Measurements from ENCODE around the gene CALR3. TPM values are rescaled to one million over a fixed set of nuclear protein-coding genes. Genes with fewer than 3 reads are reported as not detected.
A peak's percentile ranks its signal among the peaks of the same experiment; 100 is the strongest.
"Not testable (repeated sequence)": the region's sequence is repeated elsewhere in the genome, so short reads cannot be mapped to it uniquely, and the experiment has no call there.

CALR3 gene, protein sequence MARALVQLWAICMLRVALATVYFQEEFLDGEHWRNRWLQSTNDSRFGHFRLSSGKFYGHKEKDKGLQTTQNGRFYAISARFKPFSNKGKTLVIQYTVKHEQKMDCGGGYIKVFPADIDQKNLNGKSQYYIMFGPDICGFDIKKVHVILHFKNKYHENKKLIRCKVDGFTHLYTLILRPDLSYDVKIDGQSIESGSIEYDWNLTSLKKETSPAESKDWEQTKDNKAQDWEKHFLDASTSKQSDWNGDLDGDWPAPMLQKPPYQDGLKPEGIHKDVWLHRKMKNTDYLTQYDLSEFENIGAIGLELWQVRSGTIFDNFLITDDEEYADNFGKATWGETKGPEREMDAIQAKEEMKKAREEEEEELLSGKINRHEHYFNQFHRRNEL
- total RNA-seq = not detected

DNA sequence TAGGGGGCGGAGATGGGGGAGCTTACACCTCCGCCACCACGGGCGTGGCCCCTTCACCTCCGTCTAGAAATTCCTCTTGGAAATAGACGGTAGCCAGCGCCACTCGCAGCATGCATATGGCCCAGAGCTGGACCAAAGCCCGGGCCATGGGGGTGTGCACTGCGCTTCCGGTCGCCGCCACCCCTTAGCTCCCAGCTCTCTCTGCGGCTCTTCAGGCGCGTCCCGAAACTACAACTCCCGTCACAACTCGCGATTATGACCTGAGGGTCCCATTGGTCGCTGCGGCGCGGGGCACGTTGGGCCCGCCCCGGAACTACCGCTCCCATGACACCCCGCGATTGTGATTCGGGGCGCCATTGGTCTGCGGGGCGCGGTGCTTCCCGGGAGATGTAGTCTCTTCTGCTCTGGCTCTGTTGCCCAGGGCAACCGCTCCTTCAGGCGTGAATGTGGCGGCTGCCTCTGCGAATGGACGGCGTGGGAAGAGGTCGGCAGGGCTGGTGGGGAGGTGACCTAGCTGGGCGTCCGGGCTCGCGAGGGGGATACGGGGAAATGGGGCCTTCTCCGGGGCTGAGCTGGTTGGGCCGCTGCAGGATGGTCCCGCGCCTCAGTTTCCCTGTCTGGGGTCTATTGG is at the start of gene CALR3, which contains the start of gene C19orf44:
TSS of gene CALR3 (minus strand) at position 186 of the 631 bp plus-strand sequence. CDS start at position 148, 38 bp downstream.
TSS of gene C19orf44 (plus strand) at position 413 of the 631 bp plus-strand sequence. CDS start 4,399 bp downstream, outside the sequence.
- peak within 1 kb of the TSS; percentile 64 for H3K27ac Mint-ChIP-seq

DNA sequence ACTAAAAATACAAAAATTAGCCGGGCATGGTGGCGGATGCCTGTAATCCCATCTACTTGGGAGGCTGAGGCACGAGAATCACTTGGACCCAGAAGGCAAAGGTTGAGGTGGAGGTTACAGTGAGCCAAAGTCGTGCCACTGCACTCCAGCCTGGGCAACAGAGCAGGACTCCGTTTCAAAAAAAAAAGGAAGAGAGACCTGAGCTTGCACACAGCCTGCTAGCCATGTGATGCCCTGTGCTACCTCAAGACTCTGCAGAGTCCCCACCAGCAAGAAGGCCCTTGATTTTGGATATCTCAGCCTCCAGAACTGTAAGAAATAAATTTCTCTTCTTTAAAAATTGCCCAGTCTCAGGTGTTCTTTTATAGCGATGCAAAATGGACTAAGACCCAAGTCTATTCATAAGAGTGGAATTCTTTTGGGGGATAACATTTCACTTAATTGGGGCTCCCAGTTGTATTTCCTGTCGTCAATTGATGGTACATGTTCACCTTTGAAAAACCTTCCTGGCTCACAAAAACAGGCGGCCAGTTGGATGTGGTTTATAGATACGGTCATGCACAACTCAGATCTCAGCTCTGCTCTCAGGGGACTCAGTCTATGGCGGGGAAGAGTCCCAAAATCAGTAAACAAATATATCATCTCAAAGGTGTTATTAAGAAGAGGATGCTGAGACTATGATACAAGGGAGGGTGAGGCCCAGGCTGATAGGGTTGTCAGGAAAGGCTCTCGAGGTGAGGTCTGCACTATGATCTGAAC is 48.7 kb upstream of the CALR3 start:
- Mint-ChIP-seq H3K36me3 (ENCODE audit: low read depth) (peaks cover 21% of the 10 kb centered on the region), H3K27me3 (ENCODE audit: low read depth) (no peaks in the 10 kb centered on the region), H3K4me3 (peak overlapping the region; percentile 42), H3K27ac (peak overlapping the region; percentile 55), H3K9me3 (no peaks in the 10 kb centered on the region), H3K4me1 (ENCODE audit: low read depth) (peaks cover 45% of the 10 kb centered on the region)
- no peak for DNase-seq
- intact Hi-C loops (cut with micrococcal nuclease) = no loop called here
- CTCF ChIA-PET = no interaction called here

More for the DNA sequence above, at the start of gene CALR3, which contains the start of gene C19orf44:
- H3K27me3 Mint-ChIP-seq (ENCODE audit: low read depth) = no peaks in the 10 kb centered on the region
- H3K4me3 Mint-ChIP-seq = peak within 1 kb of the TSS; percentile 95
- intact Hi-C loops (cut with micrococcal nuclease) = loop anchor here (1.0 to 5.0 kb wide), 7 partner anchors 24 to 659 kb away; partner anchors contain the start of genes AP1M1, CHERP, MED26 and RAB8A
- CTCF ChIA-PET = interaction anchor here (1.4 kb wide), 1 partner anchor 19 kb away, joined by 4 read pairs; no protein-coding TSS in a partner anchor
- H3K36me3 Mint-ChIP-seq (ENCODE audit: low read depth) = peaks cover 3% of the 10 kb centered on the region
- peaks cover 15% of the 10 kb centered on the region for H3K4me1 Mint-ChIP-seq (ENCODE audit: low read depth)
- DNase-seq = peak; percentile 98
- no peaks in the 10 kb centered on the region for H3K9me3 Mint-ChIP-seq

DNA sequence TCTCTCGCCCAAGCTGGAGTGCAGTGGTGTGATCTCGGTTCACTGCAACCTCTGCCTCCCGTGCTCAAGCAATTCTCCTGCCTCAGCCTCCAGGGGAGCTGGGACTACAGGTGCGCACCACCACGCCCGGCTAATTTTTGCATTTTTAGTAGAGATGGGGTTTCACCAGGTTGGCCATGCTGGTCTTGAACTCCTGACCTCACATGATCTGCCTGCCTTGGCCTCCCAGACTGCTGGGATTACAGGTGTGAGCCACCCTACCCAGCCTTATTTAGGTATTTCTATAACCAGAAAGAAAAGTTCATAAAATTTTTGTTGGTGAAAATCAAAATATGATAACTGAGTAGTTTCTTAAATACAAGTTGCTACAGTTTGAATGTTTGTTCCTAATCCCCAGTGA is 47.8 kb upstream of the CALR3 start:
- Mint-ChIP-seq H3K4me1 (ENCODE audit: low read depth) (peaks cover 51% of the 10 kb centered on the region), H3K27ac (peak overlapping the region; percentile 92), H3K4me3 (peak overlapping the region; percentile 95), H3K36me3 (ENCODE audit: low read depth) (peaks cover 27% of the 10 kb centered on the region)
- DNase-seq; H3K27me3 Mint-ChIP-seq (ENCODE audit: low read depth); H3K9me3 Mint-ChIP-seq; CTCF ChIA-PET: not testable (repeated sequence)
- intact Hi-C loops (cut with micrococcal nuclease) = loop anchor here (2.0 kb wide), 1 partner anchor 23 kb away; no protein-coding TSS in a partner anchor

DNA sequence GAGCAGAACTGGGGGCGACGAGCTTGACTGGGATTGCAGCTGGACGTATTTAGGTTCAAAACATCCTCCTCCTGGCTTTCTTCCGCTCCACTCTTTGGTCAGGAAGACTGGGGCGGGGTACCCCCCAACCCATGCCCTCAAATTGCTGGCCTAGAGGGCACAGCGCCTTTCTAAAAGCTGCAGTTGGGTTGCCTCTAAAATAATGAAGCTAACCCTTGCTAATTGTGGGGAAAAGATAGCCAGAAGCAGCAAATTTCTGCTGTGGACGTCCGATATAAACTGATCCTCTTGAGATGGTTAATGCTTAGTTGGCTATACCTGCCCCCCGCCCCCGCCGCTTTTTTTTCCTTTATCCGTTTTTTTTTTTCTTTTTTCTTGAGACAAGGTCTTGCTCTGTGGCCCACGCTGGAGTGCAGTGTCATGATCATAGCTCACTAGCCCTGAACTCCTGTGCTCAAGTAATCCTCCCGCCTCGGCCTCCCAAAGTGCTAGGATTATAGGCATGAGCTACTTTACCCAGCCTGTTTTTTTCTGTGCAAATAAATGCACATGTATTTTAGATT is 47.0 kb upstream of the CALR3 start:
- no peak for DNase-seq
- intact Hi-C loops (cut with micrococcal nuclease) = loop anchor here (1.0 to 2.0 kb wide), 7 partner anchors 24 to 766 kb away; partner anchors contain the start of genes C19orf44, CALR3, DDA1 and KLF2
- peaks cover 35% of the 10 kb centered on the region for H3K36me3 Mint-ChIP-seq (ENCODE audit: low read depth)
- peaks cover 57% of the 10 kb centered on the region for H3K4me1 Mint-ChIP-seq (ENCODE audit: low read depth)
- CTCF ChIA-PET = interaction anchor here (0.5 to 0.8 kb wide), 3 partner anchors 69 to 166 kb away, joined by 3 to 7 read pairs (median 5); no protein-coding TSS in a partner anchor
- H3K9me3 Mint-ChIP-seq = no peaks in the 10 kb centered on the region
- no peaks in the 10 kb centered on the region for H3K27me3 Mint-ChIP-seq (ENCODE audit: low read depth)
- peak overlapping the region; percentile 92 for H3K27ac Mint-ChIP-seq
- peak overlapping the region; percentile 95 for H3K4me3 Mint-ChIP-seq

DNA sequence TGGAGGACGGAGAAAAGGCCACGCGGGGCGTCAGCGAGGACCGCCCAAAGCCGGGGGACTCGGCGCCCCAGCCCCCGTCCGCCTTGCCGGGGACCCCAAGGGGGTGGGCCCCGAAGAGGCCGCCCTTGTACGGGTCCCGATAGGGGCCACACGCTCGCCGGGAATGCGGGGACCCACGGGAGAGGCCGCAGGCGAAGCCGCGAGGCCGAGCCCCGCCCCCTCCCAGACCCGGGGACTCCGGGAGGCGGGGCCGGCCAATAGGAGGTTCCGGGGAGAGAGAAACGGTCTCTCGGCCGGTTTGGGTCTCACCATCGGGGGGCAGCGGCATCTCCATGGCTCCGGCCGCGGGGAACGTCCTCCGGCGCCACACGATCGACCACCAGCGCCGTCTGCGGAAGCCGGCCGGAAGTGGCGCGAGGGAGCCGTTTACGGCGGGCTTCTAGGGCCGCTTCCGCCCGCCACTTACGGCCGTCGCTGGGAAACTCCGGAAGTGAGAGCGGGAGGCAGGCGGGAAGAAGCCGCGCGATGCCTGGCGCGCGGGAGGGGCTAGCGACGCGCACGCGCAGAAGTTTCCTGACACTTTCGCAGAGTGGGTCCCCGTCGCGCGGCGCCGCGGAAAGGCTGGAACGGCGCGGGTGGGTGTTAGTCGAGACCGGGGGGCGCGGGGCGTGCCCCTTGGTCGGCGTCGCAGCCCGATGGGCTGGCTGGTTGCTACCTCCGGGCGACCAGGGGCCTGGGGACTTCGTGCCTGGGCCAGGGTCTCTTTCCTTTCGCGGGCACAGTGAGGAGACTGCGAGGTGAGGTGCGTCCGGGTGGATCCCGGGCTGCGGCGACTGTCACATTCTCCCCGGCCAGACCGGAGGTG is 46.3 kb upstream of the CALR3 start, which contains the start of gene CHERP:
TSS of gene CHERP (minus strand) at position 393 of the 865 bp plus-strand sequence. CDS start at position 334, 59 bp downstream.
- peaks cover 40% of the 10 kb centered on the region for H3K36me3 Mint-ChIP-seq (ENCODE audit: low read depth)
- peak within 1 kb of the TSS; percentile 92 for H3K27ac Mint-ChIP-seq
- H3K27me3 Mint-ChIP-seq (ENCODE audit: low read depth) = no peaks in the 10 kb centered on the region
- no peaks in the 10 kb centered on the region for H3K9me3 Mint-ChIP-seq
- H3K4me3 Mint-ChIP-seq = peak within 1 kb of the TSS; percentile 95
- DNase-seq = peak; percentile 94
- CTCF ChIA-PET = no interaction called here
- peaks cover 63% of the 10 kb centered on the region for H3K4me1 Mint-ChIP-seq (ENCODE audit: low read depth)
- intact Hi-C loops (cut with micrococcal nuclease) = loop anchor here (1.0 to 2.0 kb wide), 7 partner anchors 25 to 767 kb away; partner anchors contain the start of genes C19orf44, CALR3, DDA1 and KLF2

DNA sequence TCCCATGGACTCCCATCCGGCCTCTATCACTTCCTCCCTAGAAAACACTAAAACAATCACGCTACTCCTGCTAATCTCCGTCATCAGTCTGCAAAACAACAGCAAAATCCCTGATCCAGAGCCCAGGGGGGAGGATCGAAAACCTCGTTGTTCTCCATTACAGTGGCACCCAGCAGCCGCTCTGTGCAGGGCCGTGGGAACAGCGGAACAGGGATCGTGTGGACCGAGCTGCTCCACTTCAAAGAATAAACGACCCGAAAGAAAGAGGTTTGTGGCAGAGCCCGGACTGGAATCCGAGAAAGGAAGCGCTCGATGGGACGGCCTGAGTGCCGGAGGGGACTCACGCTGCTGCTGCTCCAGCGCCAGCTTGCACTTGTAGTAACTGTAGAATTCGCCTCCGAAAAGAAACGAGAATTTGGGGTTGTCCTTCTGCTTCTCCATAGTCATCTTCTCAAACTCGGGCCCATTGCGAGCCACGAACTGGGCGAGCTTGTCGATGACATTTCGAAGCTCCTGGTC is 45.6 kb upstream of the CALR3 start:
- peak; percentile 38 for DNase-seq
- H3K27ac Mint-ChIP-seq = peak overlapping the region; percentile 78
- CTCF ChIA-PET = interaction anchor here (1.2 kb wide), 1 partner anchor 78 kb away, joined by 3 read pairs; no protein-coding TSS in a partner anchor
- no peaks in the 10 kb centered on the region for H3K9me3 Mint-ChIP-seq
- H3K36me3 Mint-ChIP-seq (ENCODE audit: low read depth) = peaks cover 43% of the 10 kb centered on the region
- no peaks in the 10 kb centered on the region for H3K27me3 Mint-ChIP-seq (ENCODE audit: low read depth)
- H3K4me1 Mint-ChIP-seq (ENCODE audit: low read depth) = peaks cover 60% of the 10 kb centered on the region
- H3K4me3 Mint-ChIP-seq = peak overlapping the region; percentile 95
- intact Hi-C loops (cut with micrococcal nuclease) = loop anchor here (1.0 to 2.0 kb wide), 7 partner anchors 25 to 768 kb away; partner anchors contain the start of genes C19orf44, CALR3, DDA1 and KLF2

DNA sequence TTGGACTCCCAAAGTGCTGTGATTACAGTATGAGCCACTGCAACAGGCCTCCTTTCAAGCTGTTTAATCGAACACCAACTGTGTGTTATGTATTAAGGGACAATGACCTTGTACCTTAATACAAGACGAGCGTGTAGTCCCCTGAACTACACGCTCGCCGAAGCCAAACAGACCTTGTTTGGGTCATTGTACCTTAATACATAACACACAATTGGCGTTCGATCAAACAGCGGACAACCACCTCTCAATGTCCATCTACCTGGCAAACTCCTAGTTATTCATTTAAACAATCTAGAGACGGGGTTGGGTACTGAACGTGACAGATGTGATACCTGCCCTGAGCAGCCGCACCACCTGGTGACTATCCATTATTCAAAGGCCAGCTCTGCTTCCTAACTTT is 45.0 kb upstream of the CALR3 start:
- peak overlapping the region; percentile 78 for H3K27ac Mint-ChIP-seq
- H3K27me3 Mint-ChIP-seq (ENCODE audit: low read depth) = no peaks in the 10 kb centered on the region
- no peak for DNase-seq
- intact Hi-C loops (cut with micrococcal nuclease) = no loop called here
- CTCF ChIA-PET = interaction anchor here (1.2 kb wide), 1 partner anchor 78 kb away, joined by 3 read pairs; no protein-coding TSS in a partner anchor
- H3K4me3 Mint-ChIP-seq = peak overlapping the region; percentile 95
- peaks cover 60% of the 10 kb centered on the region for H3K4me1 Mint-ChIP-seq (ENCODE audit: low read depth)
- no peaks in the 10 kb centered on the region for H3K9me3 Mint-ChIP-seq
- H3K36me3 Mint-ChIP-seq (ENCODE audit: low read depth) = peaks cover 46% of the 10 kb centered on the region

DNA sequence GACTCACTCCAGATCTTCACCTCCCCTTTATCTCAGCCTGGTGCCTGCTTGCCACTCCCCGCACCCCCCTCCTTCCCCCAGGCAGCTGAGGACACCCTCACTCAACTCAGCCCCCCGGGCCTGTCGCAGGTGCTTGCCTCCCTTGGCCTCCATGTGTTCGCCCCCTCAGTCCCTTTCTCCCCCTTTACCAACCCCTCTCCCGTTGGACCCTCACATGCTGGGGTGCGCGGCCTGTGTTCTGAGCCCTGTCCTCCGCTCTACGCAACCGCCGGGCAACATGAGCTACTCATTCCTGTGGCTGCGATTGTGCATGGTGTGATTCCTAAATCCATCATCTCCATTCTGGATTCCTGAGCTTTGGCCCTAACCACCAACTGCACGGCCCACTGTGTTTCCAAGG is 41.1 kb upstream of the CALR3 start:
- no peak for DNase-seq
- Mint-ChIP-seq H3K4me1 (ENCODE audit: low read depth) (peaks cover 40% of the 10 kb centered on the region), H3K4me3 (no peak overlapping the region), H3K27ac (no peak overlapping the region), H3K27me3 (ENCODE audit: low read depth) (no peaks in the 10 kb centered on the region), H3K9me3 (no peaks in the 10 kb centered on the region), H3K36me3 (ENCODE audit: low read depth) (peaks cover 40% of the 10 kb centered on the region)
- intact Hi-C loops (cut with micrococcal nuclease) = no loop called here
- CTCF ChIA-PET = no interaction called here

DNA sequence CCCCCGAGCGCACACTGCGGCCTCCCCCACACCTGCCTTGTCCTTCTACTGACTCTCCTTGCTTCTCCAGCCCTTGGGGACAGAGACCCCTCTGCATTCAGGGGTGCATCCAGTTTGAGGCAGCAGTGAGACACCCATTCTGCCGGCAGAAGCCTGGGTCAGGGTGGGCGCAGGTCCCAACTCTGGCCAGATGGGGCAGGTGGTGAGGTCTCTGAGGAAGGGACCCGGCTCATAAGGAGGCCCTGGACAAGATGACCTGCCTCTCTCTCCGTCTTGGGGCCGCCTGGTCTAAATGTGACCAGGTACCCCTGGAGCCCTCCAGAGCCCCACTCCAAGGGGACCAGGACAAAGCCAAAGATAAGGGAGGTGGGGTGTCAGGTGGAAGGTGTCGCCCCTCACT is 40.2 kb upstream of the CALR3 start:
- no peak for DNase-seq
- intact Hi-C loops (cut with micrococcal nuclease) = no loop called here
- CTCF ChIA-PET = interaction anchor here (1.2 kb wide), 1 partner anchor 91 kb away, joined by 3 read pairs; no protein-coding TSS in a partner anchor
- H3K27ac Mint-ChIP-seq = no peak overlapping the region
- H3K4me1 Mint-ChIP-seq (ENCODE audit: low read depth) = peaks cover 34% of the 10 kb centered on the region
- H3K36me3 Mint-ChIP-seq (ENCODE audit: low read depth) = peaks cover 45% of the 10 kb centered on the region
- H3K9me3 Mint-ChIP-seq = no peaks in the 10 kb centered on the region
- no peak overlapping the region for H3K4me3 Mint-ChIP-seq
- H3K27me3 Mint-ChIP-seq (ENCODE audit: low read depth) = no peaks in the 10 kb centered on the region

DNA sequence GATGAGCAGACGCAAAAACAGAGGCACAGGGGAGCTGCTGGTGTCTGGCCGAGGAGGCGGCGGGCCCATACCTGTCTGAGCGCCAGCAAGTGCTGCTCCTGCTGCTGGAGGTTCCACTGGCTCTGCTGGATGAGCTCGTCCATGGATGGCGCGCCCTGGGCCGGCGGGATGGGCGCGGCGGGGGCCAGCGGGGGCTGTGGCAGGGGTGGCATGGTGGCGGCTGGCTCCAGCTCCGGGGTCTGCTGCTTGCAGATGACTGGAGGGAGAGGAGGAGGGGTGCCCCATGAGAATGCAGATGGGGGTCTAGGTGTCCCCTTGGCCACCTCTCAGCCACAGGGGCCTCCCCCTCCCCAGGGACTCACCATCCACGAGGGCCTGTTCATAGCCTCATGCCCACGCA is 39.4 kb upstream of the CALR3 start:
- no peak for DNase-seq
- Mint-ChIP-seq H3K4me3 (no peak overlapping the region), H3K36me3 (ENCODE audit: low read depth) (peaks cover 45% of the 10 kb centered on the region), H3K9me3 (no peaks in the 10 kb centered on the region), H3K27me3 (ENCODE audit: low read depth) (no peaks in the 10 kb centered on the region), H3K27ac (no peak overlapping the region), H3K4me1 (ENCODE audit: low read depth) (peaks cover 27% of the 10 kb centered on the region)
- intact Hi-C loops (cut with micrococcal nuclease) = no loop called here
- CTCF ChIA-PET = interaction anchor here (1.2 kb wide), 1 partner anchor 92 kb away, joined by 3 read pairs; no protein-coding TSS in a partner anchor
